DMS114 treated with DMSO at 0.1 percent for 48 hours (cell line): ENCODE measurements around the gene EIF1AX.
A peak's percentile ranks its signal among the peaks of the same experiment; 100 is the strongest.
"Not testable (repeated sequence)": the region's sequence is repeated elsewhere in the genome, so short reads cannot be mapped to it uniquely, and the experiment has no call there.

ENCODE experiments used
- DNase-seq: peaks from one replicate; lab custom pipeline; 2025; ENCODE audit not compliant: unreplicated experiment; lab: John Stamatoyannopoulos, UW

The EIF1AX gene, protein sequence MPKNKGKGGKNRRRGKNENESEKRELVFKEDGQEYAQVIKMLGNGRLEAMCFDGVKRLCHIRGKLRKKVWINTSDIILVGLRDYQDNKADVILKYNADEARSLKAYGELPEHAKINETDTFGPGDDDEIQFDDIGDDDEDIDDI

DNA sequence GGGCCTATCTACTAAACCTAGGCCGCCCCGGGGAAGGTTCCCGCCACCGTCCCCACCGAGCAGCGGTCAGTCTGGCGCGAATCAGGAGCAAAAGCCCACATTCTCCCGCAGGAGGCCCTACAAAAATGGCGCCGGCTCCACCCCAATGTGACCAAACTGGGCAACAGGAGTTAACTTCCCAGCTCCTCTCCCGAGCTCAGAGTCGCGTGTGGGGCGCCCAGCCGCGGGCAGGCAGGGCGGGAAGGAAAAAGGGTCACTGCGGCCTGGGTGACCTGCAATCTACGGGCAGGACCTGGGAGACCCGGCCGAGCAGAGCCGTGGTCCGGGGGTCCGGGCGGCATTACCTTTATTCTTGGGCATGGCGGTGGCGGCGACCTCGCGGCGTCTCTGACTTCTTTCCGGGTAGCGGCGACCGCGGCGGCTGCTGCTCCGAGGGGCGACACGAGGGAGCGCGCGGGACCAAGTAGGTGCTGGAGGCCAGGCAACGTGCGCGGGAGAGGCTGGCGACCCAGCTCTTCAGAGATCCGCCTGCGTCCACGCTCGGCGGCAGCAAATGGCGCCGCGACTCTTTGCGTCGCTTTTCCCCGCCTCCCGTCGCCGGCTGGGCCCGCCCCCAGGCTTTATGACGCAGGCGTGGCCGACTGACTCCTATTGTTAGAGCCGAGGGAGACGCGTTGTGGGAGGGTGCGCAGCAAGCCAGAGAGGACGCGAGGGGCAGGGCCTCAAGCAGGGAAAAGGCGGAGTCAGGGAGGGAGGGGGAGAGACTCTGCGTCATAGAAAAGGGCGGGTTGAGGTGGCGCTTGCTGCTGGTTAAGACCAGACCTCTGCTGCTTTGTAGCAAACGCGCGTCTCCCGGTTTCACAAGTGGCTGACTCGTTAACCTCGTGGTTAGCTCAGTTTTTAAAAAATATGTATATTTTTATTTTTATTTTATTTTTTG is at the start of gene EIF1AX:
Gene EIF1AX, minus strand, starts transcription at position 558 of the 940 bp plus-strand sequence. Its CDS starts 198 bp downstream, at position 360.
- DNase-seq = peak; percentile 95

DNA sequence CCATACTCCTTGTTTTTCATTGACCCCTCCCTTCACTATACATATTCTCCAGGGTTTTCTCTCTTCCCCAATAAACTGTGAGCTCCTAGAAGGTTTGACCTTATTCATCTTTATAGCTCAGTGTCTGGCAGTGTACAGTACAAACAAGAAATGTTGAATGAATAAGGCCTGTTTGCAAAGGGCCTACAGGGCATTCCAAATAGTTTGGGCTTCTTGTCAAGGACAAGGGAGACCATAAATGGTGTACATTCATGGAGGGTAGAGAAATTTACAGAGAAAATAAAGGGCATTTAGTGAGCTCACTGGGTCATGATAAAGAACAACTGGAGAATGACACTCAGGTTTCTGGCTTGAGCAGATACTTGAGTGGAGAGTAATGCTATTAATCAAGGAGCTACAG is 47.5 kb upstream of the EIF1AX start:
- no peak for DNase-seq

DNA sequence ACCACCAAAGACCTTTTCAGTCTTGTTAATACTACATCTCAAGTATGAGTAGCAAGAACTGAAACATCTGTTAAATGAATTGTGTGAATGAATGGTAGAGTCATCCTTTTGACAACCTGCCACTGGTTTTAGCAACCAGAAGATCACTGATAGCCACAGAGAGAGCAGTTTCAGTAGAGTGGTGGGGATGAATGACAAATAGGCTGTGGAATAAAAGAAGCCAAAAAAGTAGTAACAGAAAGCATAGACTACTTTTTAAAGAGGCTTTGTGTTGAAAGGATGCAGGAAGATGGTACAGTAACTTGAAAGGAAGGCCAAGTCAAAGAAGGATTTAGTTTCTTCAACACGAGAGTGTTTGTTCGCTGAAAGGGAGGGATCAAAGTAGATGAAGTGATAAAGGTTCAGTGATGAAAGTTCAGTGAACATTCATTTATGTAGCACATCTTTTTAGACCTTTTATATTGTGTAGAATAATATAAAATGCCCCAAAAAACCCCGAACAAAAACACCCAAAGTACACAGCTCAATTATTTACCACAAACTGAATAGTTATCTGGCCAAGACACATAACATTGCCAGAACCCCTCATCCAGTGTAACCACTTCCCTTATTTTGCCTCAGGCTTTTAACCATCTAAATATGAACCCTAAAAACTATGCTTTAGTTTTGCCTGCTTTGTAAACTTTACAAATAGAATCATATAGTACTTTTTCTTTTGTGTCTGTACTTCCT is 40.1 kb upstream of the EIF1AX start:
- no peak for DNase-seq

DNA sequence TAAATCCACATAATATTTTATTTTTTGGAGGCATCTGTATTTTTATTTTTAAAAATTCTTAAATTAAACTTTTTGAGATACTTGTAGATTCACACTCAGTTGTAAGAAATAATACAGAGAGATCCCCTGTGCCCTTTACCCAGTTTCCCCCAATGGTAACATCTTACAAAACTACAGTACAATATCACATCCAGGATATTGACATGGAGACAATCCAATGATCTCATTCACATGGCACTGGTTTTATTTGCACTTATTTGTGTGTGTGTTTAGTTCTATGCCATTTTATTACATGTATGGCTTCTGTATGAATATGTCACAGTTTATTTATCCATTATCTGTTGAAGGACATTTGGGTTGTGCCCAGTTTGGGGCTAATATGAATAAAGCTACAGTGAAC is 35.5 kb upstream of the EIF1AX start:
- DNase-seq = no peak

DNA sequence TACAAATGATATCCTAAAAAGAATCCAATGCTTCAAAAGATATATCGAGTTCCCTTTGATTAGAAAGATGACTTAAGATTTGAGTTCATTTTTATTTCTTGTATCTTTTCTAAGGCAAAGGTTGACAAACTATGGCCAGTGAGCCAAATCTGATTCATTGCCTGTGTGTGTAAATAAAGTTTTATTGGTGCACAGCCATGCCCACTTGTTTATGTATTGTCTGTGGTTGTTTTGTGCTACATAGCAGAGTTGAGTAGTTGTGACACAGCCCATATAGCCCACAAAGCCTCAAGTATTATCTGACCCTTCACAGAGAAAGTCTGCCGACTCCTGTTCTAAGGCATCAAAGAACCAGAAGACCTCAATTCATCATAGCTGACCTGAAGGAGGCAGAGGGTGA is 32.2 kb upstream of the EIF1AX start:
- DNase-seq = no peak

DNA sequence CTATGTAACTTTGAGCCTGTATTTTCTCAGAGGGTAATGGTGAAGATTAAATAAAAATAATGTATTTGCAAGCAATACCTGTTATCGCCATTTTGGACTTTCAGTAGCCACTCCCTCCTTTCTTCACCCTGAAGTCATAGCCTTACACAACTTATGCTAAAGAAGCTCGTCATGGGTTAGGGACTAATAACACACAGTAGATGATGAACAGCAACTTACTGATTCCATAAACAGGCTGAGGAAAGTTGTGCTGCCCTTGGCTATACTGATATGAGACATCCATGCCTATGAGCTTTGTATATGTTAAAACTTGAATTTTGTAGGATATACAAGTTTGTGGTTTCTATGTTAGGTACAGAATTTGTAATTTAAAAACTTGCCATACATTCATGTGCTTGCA is 31.7 kb upstream of the EIF1AX start:
- DNase-seq = no peak

DNA sequence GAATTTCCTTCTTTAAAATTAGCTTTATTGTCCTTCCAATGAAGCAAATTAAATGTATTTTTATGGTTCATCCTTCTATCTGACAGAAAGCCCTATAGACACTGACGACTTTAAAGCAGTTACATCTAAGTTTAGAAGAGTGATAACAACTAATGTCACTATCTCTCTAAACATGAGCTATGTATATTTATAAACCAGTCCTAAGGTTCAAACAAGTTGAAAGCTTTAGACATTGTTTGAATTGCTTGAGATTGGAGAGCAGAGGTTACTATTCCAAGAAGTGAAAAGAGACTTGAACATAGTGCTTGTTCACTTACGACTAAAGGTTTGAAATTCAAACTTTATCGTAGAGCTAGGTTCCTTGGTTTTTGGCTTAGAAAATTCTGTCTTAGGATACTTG is 30.2 kb upstream of the EIF1AX start:
- DNase-seq = no peak

DNA sequence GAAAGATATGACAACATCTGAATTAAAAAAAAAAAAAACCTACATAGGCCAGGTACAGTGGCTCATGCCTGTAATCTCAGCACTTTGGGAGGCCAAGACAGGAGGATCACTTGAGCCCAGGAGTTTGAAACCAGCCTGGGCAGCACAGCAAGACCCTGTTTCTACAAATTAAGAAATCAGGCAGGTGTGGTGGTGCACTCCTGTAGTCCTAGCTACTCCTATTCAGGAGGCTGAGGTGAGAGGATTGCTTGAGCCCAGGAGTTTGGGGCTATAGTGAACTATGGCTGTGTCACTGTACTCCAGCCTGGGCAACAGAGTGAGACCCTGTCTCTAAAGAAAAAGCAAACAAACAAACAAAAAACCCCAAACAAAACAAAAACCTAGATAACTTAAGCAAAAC is 20.9 kb upstream of the EIF1AX start:
- DNase-seq = not testable (repeated sequence)

DNA sequence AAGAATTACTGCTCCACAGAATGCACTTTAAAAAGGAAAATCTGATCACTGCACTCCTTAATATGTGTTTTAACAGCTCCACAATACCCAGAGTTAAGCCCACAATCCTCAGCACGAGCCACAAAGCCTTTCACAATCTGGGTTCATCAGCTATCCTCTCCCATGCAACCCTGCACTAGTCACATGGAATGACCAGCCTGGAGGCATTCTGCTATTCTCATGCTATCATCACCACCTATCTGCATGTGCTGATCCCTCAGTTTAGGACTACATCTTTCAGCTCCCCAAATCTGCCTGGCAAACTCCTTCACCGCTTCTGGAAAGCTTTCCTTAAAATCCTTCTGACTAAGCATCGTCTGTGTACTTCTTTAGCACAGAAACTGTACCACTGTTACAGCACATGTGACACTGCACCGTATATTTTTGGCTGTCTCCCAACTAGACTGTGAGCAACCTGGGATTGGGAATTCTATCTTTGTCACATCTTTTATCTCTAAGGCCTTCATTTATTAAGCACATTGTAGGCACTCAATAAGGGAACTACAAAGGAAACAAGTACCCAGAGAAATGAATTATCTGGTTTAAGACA is 18.3 kb upstream of the EIF1AX start:
- no peak for DNase-seq

DNA sequence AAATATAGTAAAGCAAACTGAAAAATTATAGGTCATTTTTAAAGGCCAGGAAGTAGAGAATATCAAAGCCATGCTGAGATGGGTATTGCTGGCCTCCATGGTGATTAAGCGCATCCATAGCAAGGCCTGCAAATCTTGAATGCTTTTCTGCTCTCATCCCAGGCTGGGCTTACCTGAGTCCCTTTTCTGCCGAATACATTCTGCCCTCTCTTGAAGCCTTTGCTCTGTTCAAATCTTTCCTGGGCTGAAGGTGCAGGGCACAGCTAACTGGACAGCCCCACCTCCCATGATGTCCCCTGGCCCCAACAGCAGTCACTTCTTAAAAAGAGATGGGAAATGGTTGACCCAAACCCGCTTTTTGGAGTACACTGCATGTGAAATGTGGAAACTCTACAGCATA is 10.1 kb upstream of the EIF1AX start:
- DNase-seq = no peak

DNA sequence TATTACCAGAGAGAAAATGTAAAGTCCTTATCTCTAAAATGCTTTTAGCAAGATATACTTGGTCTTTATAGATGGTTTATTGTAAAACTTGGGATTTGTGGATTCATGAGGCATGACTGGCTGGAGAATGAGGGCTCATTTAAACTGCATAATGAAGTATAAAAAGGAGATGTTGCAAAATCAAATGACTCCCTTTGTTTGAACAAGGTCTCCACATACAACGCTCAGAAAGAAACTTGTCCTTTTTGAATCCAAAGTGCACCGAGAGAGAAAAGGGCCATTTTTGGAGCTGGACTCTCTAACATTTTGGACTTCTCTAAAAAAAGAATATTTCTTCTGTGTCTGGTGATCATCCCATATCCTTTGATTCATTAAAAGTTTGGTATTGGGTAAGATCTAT is 7.7 kb upstream of the EIF1AX start:
- no peak for DNase-seq

DNA sequence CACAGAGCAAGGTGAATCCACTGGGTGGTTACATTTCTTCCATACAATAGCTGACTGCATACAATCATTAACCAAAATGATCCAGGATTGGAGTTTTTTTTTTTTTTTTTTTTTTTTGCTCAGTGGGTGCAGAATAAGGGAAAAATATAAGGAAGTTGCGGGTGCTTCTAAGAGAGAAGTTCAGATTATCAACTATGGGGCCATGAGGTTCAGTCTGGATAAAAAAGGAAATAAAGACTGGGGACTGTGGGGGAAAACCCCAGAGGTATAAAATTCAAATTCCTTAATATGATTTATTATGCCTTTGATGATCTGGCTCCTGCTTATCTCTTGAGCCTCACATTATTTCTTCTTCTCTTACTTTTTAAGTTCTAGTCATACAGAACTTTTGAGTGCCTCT is 5.9 kb upstream of the EIF1AX start:
- no peak for DNase-seq

DNA sequence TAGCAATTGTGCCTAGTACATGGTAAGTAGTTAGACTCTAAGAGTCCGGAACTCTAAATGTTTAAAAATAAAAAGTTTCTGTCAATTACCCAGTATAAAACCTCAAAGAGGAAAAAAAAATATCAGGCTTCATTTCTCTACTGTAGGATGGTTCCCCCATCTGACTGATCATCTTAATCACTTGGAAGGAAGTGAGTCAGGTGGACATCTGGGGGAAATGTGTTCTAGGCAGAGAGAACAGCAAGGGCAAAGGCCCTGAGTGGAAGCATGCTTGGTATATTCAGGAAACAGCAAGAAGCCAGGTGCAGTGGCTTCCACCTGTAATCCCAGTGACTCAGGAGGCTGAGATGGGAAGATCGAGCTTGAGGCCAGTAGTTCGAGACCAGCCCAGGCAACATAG is 2.9 kb upstream of the EIF1AX start:
- no peak for DNase-seq

DNA sequence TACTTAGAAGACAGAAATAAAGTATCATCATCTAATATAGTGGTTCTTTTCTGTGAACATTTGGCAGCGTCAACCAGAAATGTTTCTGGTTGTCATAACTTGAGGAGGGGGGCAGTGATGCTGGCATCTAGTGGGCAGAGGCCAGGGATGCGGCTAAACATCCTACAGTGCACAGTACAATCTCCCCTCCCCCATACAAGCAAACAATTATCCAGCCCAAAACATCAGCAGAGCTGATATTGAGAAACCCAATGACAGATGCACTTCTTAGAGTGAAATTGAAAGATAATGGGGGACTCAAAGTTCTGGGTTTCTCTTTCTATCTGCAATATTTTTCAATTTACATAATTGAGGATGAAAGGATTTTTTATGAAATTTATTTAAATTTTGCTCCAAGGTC is 1.9 kb upstream of the EIF1AX start:
- no peak for DNase-seq

DNA sequence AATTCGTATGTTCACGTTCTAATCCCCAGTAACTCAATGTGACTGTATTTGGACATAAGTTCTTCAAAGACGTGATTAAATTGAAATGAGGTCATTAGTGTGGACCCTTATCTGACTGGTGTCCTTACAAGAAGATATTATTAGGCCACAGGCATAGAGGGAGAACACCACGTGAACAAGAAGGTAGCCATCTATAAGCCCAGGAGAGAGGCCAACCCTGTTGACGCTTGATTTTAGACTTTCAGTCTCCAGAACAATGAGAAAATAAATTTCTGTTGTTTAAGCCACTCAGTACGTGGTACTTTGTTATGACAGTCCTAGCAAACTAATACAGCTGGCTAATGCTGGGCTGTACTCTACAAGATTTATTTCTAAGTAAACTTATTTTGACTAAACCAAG is 1.5 kb upstream of the EIF1AX start:
- no peak for DNase-seq

DNA sequence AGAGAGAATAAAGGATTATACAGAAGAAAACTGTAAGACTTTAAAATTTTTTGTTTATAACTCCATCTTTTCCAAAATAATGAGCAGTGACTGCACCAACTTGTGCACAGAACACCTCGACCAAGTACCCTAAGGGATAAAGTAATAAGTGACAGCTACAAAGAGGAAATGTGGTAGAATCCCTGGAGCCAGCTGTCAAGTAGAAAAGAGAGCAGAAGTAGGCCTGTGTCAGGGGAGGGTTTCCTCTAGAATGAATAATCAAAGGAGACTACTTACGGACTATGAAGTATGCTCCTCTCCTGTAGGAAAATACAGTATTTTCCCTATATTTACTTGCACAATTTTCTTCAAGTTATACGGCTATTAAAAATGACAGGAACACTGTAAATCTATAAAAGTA is 1.2 kb downstream of the EIF1AX start:
- DNase-seq = no peak

DNA sequence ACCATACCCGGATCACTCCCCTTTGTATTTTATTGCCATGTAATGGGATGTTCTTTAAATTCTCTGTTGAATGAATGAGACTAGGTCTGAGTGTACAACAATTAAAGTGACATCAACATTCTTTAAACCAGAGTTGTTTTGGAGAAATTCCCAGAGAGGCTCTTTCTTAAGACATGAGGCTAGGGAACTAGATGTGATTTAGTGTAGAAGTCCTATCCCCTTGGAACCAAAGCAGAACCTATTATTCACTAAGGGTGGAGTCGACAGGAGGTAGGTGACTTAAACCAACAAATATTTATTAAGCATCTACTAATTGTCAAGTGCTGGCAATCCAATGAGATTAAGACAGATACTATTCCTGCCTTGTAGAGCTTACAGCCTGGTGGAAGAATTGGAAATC is 1.7 kb downstream of the EIF1AX start:
- DNase-seq = no peak

DNA sequence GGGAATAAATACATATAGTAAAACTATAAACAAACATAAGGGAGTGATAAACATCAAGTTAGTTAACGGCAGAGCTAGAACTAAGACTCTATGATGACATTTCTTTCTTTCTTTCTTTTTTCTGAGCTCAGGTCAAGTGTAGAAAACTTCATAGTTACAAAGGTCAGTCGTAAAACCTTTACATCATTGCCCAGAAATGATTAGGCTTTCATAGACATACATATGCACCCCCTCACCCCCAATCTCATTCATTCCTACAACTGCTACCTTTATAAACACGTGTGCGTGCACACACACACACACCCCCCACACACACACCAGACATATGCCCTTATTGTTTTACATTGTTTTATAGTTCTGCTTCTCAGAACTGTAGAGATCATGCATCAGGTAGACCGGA is 5.7 kb downstream of the EIF1AX start:
- DNase-seq = no peak

DNA sequence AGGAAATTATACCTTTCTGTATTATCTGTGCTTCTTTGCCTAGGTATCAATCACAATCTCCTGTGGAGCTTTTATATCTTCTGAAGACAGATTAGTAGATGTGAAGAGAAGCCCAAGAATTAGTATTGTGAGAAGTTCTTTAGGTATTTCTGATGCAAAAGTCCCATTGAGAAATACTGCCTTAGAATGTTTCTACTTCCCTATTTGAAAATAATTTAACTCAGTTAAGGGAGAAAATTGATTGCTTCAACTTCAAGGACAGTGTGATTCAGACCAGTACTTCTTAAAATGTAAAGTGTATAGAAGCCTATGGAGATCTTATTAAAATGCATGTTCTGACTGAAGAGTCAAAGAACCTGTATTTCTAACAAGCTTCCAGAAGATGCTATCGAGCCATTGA is 9.0 kb downstream of the EIF1AX start:
- DNase-seq = no peak

DNA sequence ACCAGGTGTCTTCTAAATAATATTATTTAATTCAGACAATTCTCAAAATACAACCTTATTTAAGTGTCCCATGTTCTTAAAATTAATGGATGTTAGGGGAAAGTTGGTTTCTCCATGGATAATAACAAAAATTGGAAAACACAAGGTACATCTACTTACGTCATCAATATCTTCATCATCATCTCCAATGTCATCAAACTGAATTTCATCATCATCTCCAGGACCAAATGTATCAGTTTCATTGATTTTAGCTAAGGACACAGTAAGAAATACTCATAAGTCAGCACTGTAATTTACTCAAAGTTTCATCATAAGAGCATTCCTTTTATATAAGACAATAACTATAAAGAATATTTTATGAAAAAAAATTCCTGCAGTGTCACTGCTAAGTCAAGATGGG is 11.3 kb downstream of the EIF1AX start:
- DNase-seq = no peak

DNA sequence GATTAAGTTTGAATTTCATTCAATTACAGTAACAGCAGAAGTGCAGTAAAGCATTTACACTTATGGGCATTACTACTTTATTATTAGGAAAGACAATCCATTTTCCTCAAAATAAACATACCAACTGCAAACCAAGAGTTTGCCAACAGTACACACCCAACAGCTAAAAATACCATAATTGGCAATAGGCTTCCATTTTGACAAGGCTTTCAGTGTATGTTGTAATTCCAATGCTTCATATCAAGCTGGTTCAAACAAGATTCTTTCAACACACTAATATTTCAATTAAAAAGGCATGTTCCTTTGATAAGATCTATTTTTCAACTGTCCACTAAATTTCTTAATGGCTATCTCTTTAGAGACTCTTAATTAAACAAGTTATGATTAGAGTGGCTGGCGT is 12.1 kb downstream of the EIF1AX start:
- no peak for DNase-seq

DNA sequence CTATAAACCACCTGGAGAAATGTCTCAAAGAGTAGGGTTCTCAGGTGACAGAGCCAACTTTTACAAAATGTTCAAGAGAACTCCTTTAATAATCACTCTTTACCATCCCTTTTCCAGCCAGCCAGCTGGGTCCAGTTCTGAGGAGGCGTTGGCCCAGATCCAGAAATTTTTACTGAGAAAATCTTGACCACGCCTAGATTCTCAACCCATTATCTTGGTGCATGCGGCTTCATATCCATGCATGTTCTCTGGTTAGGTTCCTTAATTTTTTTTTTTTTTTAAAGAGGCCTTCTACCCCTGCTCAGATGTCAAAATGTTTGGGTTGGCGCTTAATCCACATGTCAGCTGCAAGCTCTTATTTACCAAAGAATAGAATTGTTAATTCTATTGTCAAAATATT is 13.0 kb downstream of the EIF1AX start:
- no peak for DNase-seq
